SK-N-SH treated with all-trans-retinoic acid at 6 μM for 48 hours (cell line): ENCODE results near the gene ZNF142.
A peak's percentile ranks its signal among the peaks of the same experiment; 100 is the strongest.

Experiments
- ATAC-seq: fragments of 200-7000 bp; cut with Tn5 transposase; 3 replicates; pipeline ENCODE4 v1.9.1; 2020; ENCODE audit warnings: mild to moderate bottlenecking, moderate library complexity
- ARNTL ChIP-seq: fragments of 450-650 bp; formaldehyde crosslinking; IDR thresholded peaks from 2 replicates; pipeline ENCODE4 v1.5.0; 2020; ENCODE audit warnings: low read depth, mild to moderate bottlenecking, moderate library complexity, borderline replicate concordance
- BACH2 ChIP-seq: fragments of 250-450 bp; sonication (Bioruptor Pico); IDR thresholded peaks from 2 replicates; pipeline ENCODE4 v1.9.0; 2021; ENCODE audit warnings: mild to moderate bottlenecking, borderline replicate concordance
- CSDC2 ChIP-seq: fragments of 250-450 bp; sonication (Bioruptor Pico); IDR thresholded peaks from 2 replicates; pipeline ENCODE4 v1.5.0; 2020; ENCODE audit warnings: mild to moderate bottlenecking, moderate library complexity
- ESRRG ChIP-seq: fragments of 250-450 bp; sonication (Bioruptor Pico); IDR thresholded peaks from 2 replicates; pipeline ENCODE4 v1.6.1; 2021; ENCODE audit warnings: mild to moderate bottlenecking
- GLIS3 ChIP-seq: fragments of 250-450 bp; sonication (Bioruptor Pico); IDR thresholded peaks from 2 replicates; pipeline ENCODE4 v1.5.0; 2020; ENCODE audit warnings: mild to moderate bottlenecking, moderate library complexity
- ISL1 ChIP-seq: fragments of 250-450 bp; sonication (Bioruptor Pico); IDR thresholded peaks from 2 replicates; pipeline ENCODE4 v2.1.2; 2022; ENCODE audit warnings: mild to moderate bottlenecking, moderate library complexity
- OSR1 ChIP-seq: fragments of 250-450 bp; sonication (Bioruptor Pico); IDR thresholded peaks from 2 replicates; pipeline ENCODE4 v1.8.0; 2022; ENCODE audit warnings: moderate library complexity, mild to moderate bottlenecking, inconsistent platforms
- PPARA ChIP-seq: fragments of 250-450 bp; sonication (Bioruptor Pico); IDR thresholded peaks from 2 replicates; pipeline ENCODE4 v1.5.0; 2020; ENCODE audit warnings: mild to moderate bottlenecking, borderline replicate concordance
- RARB ChIP-seq: fragments of 250-450 bp; sonication (Bioruptor Pico); IDR thresholded peaks from 2 replicates; pipeline ENCODE4 v1.8.0; 2021; ENCODE audit warnings: mild to moderate bottlenecking, moderate library complexity
- SNAI2 ChIP-seq: fragments of 250-450 bp; sonication (Bioruptor Pico); IDR thresholded peaks from 2 replicates; pipeline ENCODE4 v1.5.0; 2020; ENCODE audit warnings: mild to moderate bottlenecking, moderate library complexity
- TCF4 ChIP-seq: fragments of 250-450 bp; sonication (Bioruptor Pico); IDR thresholded peaks from 2 replicates; pipeline ENCODE4 v1.8.0; 2021; ENCODE audit warnings: mild to moderate bottlenecking, moderate library complexity, borderline replicate concordance
- TOX ChIP-seq: fragments of 250-450 bp; sonication (Bioruptor Pico); IDR thresholded peaks from 2 replicates; pipeline ENCODE4 v1.8.0; 2021; ENCODE audit warnings: mild to moderate bottlenecking, moderate library complexity, borderline replicate concordance
- ZC3H10 ChIP-seq: fragments of 250-450 bp; sonication (Bioruptor Pico); IDR thresholded peaks from 2 replicates; pipeline ENCODE4 v1.5.1; 2021; ENCODE audit warnings: mild to moderate bottlenecking, moderate library complexity
- ZFP3 ChIP-seq: fragments of 250-450 bp; sonication (Bioruptor Pico); IDR thresholded peaks from 2 replicates; pipeline ENCODE4 v1.5.0; 2020; ENCODE audit warnings: mild to moderate bottlenecking, moderate library complexity
- ZFP30 ChIP-seq: fragments of 450-650 bp; formaldehyde crosslinking; IDR thresholded peaks from 2 replicates; pipeline ENCODE4 v1.5.0; 2022; ENCODE audit warnings: mild to moderate bottlenecking, moderate library complexity
- ZNF70 ChIP-seq: fragments of 450-650 bp; formaldehyde crosslinking; IDR thresholded peaks from 2 replicates; pipeline ENCODE4 v1.5.0; 2020; ENCODE audit warnings: mild to moderate bottlenecking, moderate library complexity
- ZNF8 ChIP-seq: fragments of 450-650 bp; formaldehyde crosslinking; IDR thresholded peaks from 2 replicates; pipeline ENCODE4 v1.5.0; 2020; ENCODE audit warnings: mild to moderate bottlenecking, moderate library complexity
- TF ChIP-seq, protein P1 (sequence below): fragments of 250-450 bp; sonication (Bioruptor Pico); IDR thresholded peaks from 2 replicates; pipeline ENCODE4 v1.8.0; 2021; ENCODE audit warnings: low read depth, mild to moderate bottlenecking, moderate library complexity, borderline replicate concordance
- TF ChIP-seq, protein P2 (sequence below): fragments of 250-450 bp; sonication (Bioruptor Pico); IDR thresholded peaks from 2 replicates; pipeline ENCODE4 v1.5.0; 2020; ENCODE audit warnings: mild to moderate bottlenecking, moderate library complexity
- TF ChIP-seq, protein P3 (sequence below): fragments of 250-450 bp; sonication (Bioruptor Pico); IDR thresholded peaks from 2 replicates; pipeline ENCODE4 v1.5.1; 2020; ENCODE audit warnings: low read depth, mild to moderate bottlenecking, moderate library complexity
- TF ChIP-seq, protein P4 (sequence below): fragments of 250-450 bp; sonication (Bioruptor Pico); IDR thresholded peaks from 2 replicates; pipeline ENCODE4 v1.8.0; 2020; ENCODE audit warnings: mild to moderate bottlenecking, moderate library complexity, borderline replicate concordance
- TF ChIP-seq, protein P5 (sequence below): fragments of 250-450 bp; sonication (Bioruptor Pico); IDR thresholded peaks from 2 replicates; pipeline ENCODE4 v1.5.1; 2021; ENCODE audit warnings: mild to moderate bottlenecking, moderate library complexity

The ZNF142 gene

DNA sequence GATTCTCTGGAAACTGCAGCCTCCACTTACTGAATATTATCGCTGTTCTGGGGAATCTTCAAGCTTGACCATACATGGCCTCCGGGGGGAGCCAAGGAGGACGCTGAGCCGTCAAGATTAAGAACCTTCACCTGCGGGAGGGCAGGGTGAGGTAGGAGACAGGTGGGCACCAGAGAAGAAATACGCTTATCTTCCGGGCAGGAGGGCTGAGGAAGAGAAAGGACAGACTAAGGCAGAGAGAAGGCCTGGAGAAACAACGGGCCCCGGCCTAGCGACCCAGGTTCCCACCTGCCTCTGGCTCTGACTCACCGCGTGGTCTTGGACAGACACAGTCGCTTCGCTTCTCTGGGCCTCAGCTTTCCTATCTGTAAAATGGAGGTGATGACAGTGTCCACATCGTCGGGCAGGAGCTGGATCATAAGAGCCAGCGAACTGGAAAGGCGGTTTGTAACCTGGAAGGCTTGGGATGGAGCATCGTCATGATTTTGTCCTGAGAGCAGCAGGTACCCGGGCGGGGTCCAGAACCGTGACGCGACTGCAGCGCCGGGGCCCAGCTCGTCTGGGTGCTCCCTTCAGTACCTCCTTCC lies 659 bp downstream of the ZNF142 start:
- TF ChIP-seq, protein P1, sequence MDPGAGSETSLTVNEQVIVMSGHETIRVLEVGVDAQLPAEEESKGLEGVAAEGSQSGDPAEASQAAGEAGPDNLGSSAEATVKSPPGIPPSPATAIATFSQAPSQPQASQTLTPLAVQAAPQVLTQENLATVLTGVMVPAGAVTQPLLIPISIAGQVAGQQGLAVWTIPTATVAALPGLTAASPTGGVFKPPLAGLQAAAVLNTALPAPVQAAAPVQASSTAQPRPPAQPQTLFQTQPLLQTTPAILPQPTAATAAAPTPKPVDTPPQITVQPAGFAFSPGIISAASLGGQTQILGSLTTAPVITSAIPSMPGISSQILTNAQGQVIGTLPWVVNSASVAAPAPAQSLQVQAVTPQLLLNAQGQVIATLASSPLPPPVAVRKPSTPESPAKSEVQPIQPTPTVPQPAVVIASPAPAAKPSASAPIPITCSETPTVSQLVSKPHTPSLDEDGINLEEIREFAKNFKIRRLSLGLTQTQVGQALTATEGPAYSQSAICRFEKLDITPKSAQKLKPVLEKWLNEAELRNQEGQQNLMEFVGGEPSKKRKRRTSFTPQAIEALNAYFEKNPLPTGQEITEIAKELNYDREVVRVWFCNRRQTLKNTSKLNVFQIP (CRISPR knock-in tag), result no peak
- TF ChIP-seq, protein P2, sequence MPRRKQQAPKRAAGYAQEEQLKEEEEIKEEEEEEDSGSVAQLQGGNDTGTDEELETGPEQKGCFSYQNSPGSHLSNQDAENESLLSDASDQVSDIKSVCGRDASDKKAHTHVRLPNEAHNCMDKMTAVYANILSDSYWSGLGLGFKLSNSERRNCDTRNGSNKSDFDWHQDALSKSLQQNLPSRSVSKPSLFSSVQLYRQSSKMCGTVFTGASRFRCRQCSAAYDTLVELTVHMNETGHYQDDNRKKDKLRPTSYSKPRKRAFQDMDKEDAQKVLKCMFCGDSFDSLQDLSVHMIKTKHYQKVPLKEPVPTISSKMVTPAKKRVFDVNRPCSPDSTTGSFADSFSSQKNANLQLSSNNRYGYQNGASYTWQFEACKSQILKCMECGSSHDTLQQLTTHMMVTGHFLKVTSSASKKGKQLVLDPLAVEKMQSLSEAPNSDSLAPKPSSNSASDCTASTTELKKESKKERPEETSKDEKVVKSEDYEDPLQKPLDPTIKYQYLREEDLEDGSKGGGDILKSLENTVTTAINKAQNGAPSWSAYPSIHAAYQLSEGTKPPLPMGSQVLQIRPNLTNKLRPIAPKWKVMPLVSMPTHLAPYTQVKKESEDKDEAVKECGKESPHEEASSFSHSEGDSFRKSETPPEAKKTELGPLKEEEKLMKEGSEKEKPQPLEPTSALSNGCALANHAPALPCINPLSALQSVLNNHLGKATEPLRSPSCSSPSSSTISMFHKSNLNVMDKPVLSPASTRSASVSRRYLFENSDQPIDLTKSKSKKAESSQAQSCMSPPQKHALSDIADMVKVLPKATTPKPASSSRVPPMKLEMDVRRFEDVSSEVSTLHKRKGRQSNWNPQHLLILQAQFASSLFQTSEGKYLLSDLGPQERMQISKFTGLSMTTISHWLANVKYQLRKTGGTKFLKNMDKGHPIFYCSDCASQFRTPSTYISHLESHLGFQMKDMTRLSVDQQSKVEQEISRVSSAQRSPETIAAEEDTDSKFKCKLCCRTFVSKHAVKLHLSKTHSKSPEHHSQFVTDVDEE (CRISPR knock-in tag), result no peak
- no peak for TF ChIP-seq TOX (CRISPR knock-in tag)
- no peak for TF ChIP-seq BACH2
- no peak for TF ChIP-seq ZNF8 (CRISPR knock-in tag)
- no peak for TF ChIP-seq TCF4 (CRISPR knock-in tag)
- no peak for TF ChIP-seq CSDC2 (CRISPR knock-in tag)
- TF ChIP-seq ARNTL (CRISPR knock-in tag), result no peak
- TF ChIP-seq, protein P3, sequence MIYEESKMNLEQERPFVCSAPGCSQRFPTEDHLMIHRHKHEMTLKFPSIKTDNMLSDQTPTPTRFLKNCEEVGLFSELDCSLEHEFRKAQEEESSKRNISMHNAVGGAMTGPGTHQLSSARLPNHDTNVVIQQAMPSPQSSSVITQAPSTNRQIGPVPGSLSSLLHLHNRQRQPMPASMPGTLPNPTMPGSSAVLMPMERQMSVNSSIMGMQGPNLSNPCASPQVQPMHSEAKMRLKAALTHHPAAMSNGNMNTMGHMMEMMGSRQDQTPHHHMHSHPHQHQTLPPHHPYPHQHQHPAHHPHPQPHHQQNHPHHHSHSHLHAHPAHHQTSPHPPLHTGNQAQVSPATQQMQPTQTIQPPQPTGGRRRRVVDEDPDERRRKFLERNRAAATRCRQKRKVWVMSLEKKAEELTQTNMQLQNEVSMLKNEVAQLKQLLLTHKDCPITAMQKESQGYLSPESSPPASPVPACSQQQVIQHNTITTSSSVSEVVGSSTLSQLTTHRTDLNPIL (CRISPR knock-in tag), result no peak
- TF ChIP-seq, protein P4, sequence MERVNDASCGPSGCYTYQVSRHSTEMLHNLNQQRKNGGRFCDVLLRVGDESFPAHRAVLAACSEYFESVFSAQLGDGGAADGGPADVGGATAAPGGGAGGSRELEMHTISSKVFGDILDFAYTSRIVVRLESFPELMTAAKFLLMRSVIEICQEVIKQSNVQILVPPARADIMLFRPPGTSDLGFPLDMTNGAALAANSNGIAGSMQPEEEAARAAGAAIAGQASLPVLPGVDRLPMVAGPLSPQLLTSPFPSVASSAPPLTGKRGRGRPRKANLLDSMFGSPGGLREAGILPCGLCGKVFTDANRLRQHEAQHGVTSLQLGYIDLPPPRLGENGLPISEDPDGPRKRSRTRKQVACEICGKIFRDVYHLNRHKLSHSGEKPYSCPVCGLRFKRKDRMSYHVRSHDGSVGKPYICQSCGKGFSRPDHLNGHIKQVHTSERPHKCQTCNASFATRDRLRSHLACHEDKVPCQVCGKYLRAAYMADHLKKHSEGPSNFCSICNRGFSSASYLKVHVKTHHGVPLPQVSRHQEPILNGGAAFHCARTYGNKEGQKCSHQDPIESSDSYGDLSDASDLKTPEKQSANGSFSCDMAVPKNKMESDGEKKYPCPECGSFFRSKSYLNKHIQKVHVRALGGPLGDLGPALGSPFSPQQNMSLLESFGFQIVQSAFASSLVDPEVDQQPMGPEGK (CRISPR knock-in tag), result no peak
- TF ChIP-seq ZNF70 (CRISPR knock-in tag), result no peak
- TF ChIP-seq OSR1 (CRISPR knock-in tag), result no peak
- no peak for TF ChIP-seq GLIS3
- TF ChIP-seq PPARA (CRISPR knock-in tag), result no peak
- TF ChIP-seq SNAI2 (CRISPR knock-in tag), result no peak
- no peak for TF ChIP-seq ESRRG (CRISPR knock-in tag)
- no peak for TF ChIP-seq ZFP3 (CRISPR knock-in tag)
- no peak for TF ChIP-seq ZC3H10 (CRISPR knock-in tag)
- TF ChIP-seq RARB (CRISPR knock-in tag), result no peak
- TF ChIP-seq, protein P5, sequence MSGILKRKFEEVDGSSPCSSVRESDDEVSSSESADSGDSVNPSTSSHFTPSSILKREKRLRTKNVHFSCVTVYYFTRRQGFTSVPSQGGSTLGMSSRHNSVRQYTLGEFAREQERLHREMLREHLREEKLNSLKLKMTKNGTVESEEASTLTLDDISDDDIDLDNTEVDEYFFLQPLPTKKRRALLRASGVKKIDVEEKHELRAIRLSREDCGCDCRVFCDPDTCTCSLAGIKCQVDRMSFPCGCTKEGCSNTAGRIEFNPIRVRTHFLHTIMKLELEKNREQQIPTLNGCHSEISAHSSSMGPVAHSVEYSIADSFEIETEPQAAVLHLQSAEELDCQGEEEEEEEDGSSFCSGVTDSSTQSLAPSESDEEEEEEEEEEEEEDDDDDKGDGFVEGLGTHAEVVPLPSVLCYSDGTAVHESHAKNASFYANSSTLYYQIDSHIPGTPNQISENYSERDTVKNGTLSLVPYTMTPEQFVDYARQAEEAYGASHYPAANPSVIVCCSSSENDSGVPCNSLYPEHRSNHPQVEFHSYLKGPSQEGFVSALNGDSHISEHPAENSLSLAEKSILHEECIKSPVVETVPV (CRISPR knock-in tag), result no peak
- peak; percentile 67 for ATAC-seq

DNA sequence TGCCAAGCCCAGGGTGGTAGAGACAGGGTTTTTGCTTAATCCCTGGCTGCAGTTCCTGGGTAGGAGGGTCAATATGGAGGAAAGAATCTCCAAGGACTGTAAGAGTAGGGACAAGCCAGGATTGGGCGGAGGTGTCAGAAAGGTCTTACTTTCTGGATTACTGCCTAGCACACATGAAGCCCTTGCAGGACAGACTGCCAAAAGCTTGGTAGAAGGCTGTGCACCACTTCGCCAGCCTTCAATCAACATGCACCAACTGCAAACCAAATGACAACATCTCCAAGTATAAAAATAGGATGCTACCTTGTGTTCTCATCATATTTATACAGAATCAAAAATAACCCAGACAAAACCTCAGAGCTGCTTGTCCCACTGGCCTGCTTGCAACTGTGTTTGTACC lies 3.7 kb downstream of the ZNF142 start:
- no peak for ATAC-seq
- TF ChIP-seq, protein P2 (CRISPR knock-in tag), result no peak
- no peak for TF ChIP-seq RARB (CRISPR knock-in tag)
- TF ChIP-seq ZFP30 (CRISPR knock-in tag), result no peak
- no peak for TF ChIP-seq TOX (CRISPR knock-in tag)
- TF ChIP-seq ESRRG (CRISPR knock-in tag), result no peak
- TF ChIP-seq, protein P3 (CRISPR knock-in tag), result no peak
- TF ChIP-seq ZFP3 (CRISPR knock-in tag), result no peak
- TF ChIP-seq, protein P5 (CRISPR knock-in tag), result no peak
- TF ChIP-seq SNAI2 (CRISPR knock-in tag), result no peak
- no peak for TF ChIP-seq ISL1
- TF ChIP-seq, protein P1 (CRISPR knock-in tag), result no peak
